GM19193 (cell line): ENCODE measurements around the gene MEIOB.

ENCODE experiments used
- POLR2A ChIP-seq: IDR thresholded peaks from 4 replicates; pipeline ENCODE4 v1.6.1; 2011; ENCODE audit not compliant: insufficient read depth, insufficient read length; ENCODE audit errors: extremely low read depth

Gene MEIOB

GRCh38 chr16:1895949-1896675 lies 24.1 kb upstream of the MEIOB start:
- TF ChIP-seq POLR2A: no peak

- TF ChIP-seq POLR2A: no peak
These were observed 23.1 kb upstream of the MEIOB start for GRCh38 chr16:1895068-1895467.

GRCh38 chr16:1890708-1891050 lies 18.7 kb upstream of the MEIOB start:
- no peak for TF ChIP-seq POLR2A

- TF ChIP-seq POLR2A: no peak
These were observed 18.2 kb upstream of the MEIOB start for GRCh38 chr16:1890024-1890707.

GRCh38 chr16:1887711-1888354 lies 15.9 kb upstream of the MEIOB start:
- no peak for TF ChIP-seq POLR2A

- TF ChIP-seq POLR2A: no peak
These were observed 12.9 kb upstream of the MEIOB start for GRCh38 chr16:1884889-1885288.

- no peak for TF ChIP-seq POLR2A
These were observed 12.3 kb upstream of the MEIOB start for GRCh38 chr16:1884155-1884760.

GRCh38 chr16:1879477-1879876 lies 7.5 kb upstream of the MEIOB start:
- no peak for TF ChIP-seq POLR2A

GRCh38 chr16:1878256-1878655 lies 6.3 kb upstream of the MEIOB start:
- no peak for TF ChIP-seq POLR2A

- no peak for TF ChIP-seq POLR2A
These were observed 5.8 kb upstream of the MEIOB start for GRCh38 chr16:1877804-1878203.

- no peak for TF ChIP-seq POLR2A
These were observed 5.1 kb upstream of the MEIOB start for GRCh38 chr16:1877089-1877488.

GRCh38 chr16:1876468-1876867 lies 4.5 kb upstream of the MEIOB start:
- no peak for TF ChIP-seq POLR2A

- TF ChIP-seq POLR2A: no peak
These were observed 2.9 kb upstream of the MEIOB start for GRCh38 chr16:1874854-1875253.

- no peak for TF ChIP-seq POLR2A
These were observed 1.4 kb downstream of the MEIOB start for GRCh38 chr16:1870365-1871082.
